Measurements from ENCODE around the gene NAV2. TPM values are rescaled to one million over a fixed set of nuclear protein-coding genes. Genes with fewer than 3 reads are reported as not detected.

The NAV2 gene
- total RNA-seq, 1 experiment from 2014 or later = 46.3 TPM

DNA sequence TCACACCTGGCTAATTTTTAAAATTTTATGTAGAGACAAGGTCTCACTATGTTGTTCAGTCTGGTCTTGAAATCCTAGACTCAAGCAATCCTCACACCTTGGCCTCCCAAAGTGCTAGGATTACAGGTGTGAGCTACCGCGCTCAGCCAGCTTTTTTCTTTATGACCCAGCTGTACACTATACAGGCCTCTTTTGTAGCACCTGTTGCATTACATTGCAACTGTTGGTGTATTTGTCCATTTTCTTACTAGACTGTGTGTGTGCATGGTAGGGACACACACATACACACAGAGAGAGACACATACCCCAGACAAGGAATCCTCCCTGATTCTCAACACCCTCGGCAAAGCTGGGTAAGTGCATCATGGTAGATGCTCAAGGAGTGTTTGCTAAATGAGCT lies 61.7 kb downstream of the NAV2 start:
- Histone ChIP-seq H3K9me3 (ENCODE audit: control insufficient read depth, low read depth, low read length) (no peaks in the 10 kb centered on the region), H3K4ac (ENCODE audit: low read depth, low read length) (no peak overlapping the region), H3K14ac (ENCODE audit: insufficient read depth, low read length) (no peak overlapping the region), H3K27ac (ENCODE audit: insufficient read length, low read depth, low read length) (no peak overlapping the region), H3K18ac (ENCODE audit: insufficient read length, low read depth, low read length) (no peak overlapping the region), H2AK5ac (ENCODE audit: insufficient read length, low read length) (no peak overlapping the region), H2BK120ac (ENCODE audit: low read depth, low read length, poor library complexity, severe bottlenecking) (no peak overlapping the region), H3K79me1 (ENCODE audit: insufficient read depth, low read depth, low read length, poor library complexity, severe bottlenecking) (no peaks in the 10 kb centered on the region), H3K56ac (ENCODE audit: insufficient read length, low read depth, low read length) (no peak overlapping the region), H4K8ac (replicated peaks; ENCODE audit: insufficient read length, low read depth, low read length) (no peak overlapping the region), H2BK20ac (ENCODE audit: low read depth, low read length, poor library complexity, severe bottlenecking) (no peak overlapping the region), H4K91ac (ENCODE audit: insufficient read length, low read depth, low read length) (no peak overlapping the region), H2BK12ac (ENCODE audit: insufficient read length, low read depth, low read length) (no peak overlapping the region), H3K9ac (ENCODE audit: extremely low read depth, insufficient read length, low read length) (no peak overlapping the region), H4K20me1 (ENCODE audit: control insufficient read depth, insufficient read depth, insufficient read length) (no peaks in the 10 kb centered on the region), H3K4me2 (ENCODE audit: insufficient read depth, insufficient read length, low read length) (no peak overlapping the region), H3T11ph (ENCODE audit: low read length) (no peak overlapping the region), H2BK5ac (ENCODE audit: insufficient read length, low read length) (no peak overlapping the region), H2AFZ (ENCODE audit: low read length) (no peak overlapping the region), H4K5ac (ENCODE audit: insufficient read length, low read depth, low read length) (no peak overlapping the region), H3K79me2 (ENCODE audit: insufficient read depth, low read length) (peaks cover 9% of the 10 kb centered on the region; the same call in 1 of the 2 replicates), H3K4me1 (ENCODE audit: insufficient read depth, low read length) (peaks cover 28% of the 10 kb centered on the region), H3K27me3 (ENCODE audit: insufficient read depth, low read length) (no peaks in the 10 kb centered on the region), H2BK15ac (ENCODE audit: low read depth, low read length) (no peak overlapping the region), H3K23ac (ENCODE audit: insufficient read length, low read depth, low read length) (no peak overlapping the region), H3K23me2 (ENCODE audit: insufficient read length, low read depth, low read length, poor library complexity, severe bottlenecking) (peaks cover 18% of the 10 kb centered on the region)
- H3K27ac Mint-ChIP-seq = no peak overlapping the region
- H3K27me3 Mint-ChIP-seq (ENCODE audit: low read depth) = peaks cover 16% of the 10 kb centered on the region
- peaks cover 5 to 12% (median 5%) of the 10 kb centered on the region in 3 experiments; a peak in 5 of 7 replicates for H3K36me3 Mint-ChIP-seq (ENCODE audit: insufficient read depth in 1 of 3, low read depth in 3 of 3)
- peaks cover 0 to 5% of the 10 kb centered on the region in 2 experiments; a peak in 2 of 5 replicates for H3K9me3 Mint-ChIP-seq
- TF ChIP-seq, protein P1, sequence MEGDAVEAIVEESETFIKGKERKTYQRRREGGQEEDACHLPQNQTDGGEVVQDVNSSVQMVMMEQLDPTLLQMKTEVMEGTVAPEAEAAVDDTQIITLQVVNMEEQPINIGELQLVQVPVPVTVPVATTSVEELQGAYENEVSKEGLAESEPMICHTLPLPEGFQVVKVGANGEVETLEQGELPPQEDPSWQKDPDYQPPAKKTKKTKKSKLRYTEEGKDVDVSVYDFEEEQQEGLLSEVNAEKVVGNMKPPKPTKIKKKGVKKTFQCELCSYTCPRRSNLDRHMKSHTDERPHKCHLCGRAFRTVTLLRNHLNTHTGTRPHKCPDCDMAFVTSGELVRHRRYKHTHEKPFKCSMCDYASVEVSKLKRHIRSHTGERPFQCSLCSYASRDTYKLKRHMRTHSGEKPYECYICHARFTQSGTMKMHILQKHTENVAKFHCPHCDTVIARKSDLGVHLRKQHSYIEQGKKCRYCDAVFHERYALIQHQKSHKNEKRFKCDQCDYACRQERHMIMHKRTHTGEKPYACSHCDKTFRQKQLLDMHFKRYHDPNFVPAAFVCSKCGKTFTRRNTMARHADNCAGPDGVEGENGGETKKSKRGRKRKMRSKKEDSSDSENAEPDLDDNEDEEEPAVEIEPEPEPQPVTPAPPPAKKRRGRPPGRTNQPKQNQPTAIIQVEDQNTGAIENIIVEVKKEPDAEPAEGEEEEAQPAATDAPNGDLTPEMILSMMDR (conservative IDR thresholded peaks at IDR 0.05) = no peak
- peaks cover 69 to 73% of the 10 kb centered on the region in 2 experiments for H3K4me1 Mint-ChIP-seq
- WGBS (ENCODE audit: extremely low coverage, insufficient read length, low lambda C conversion rate) = no CpG with 5 or more reads among the region's 3 CpGs
- no peak for DNase-seq
- H3K4me3 Mint-ChIP-seq = no peak overlapping the region
